ENCODE data around the gene EEF1G. TPM values are rescaled to one million over a fixed set of nuclear protein-coding genes. Genes with fewer than 3 reads are reported as not detected.
"Not testable (repeated sequence)": the region's sequence is repeated elsewhere in the genome, so short reads cannot be mapped to it uniquely, and the experiment has no call there.

The EEF1G gene
- total RNA-seq, 4 donors from 2014 or later, result 781 to 1,253 (median 958) TPM

GRCh38 chr11:62565100-62565802 is 8.4 kb downstream of the EEF1G start:
- H3K36me3 ChIP-seq, result peaks cover 0 to 72% (median 0%) of the 10 kb centered on the region in 3 donors
- peak in 1 of 3 donors; percentile 41 for DNase-seq
- no peak for TF ChIP-seq CTCF (IDR thresholded peaks at IDR 0.05)
- no peak for TF ChIP-seq POLR2A (IDR thresholded peaks at IDR 0.05)
- H3K27ac ChIP-seq, result peak overlapping the region in 2 of 4 donors; percentile 13 to 32
- H3K9me3 ChIP-seq, result no peaks in the 10 kb centered on the region
- no peak overlapping the region for H3K4me3 ChIP-seq
- H3K4me1 ChIP-seq, result peaks cover 0 to 29% (median 4%) of the 10 kb centered on the region in 4 donors
- H3K27me3 ChIP-seq, result no peaks in the 10 kb centered on the region

DNA sequence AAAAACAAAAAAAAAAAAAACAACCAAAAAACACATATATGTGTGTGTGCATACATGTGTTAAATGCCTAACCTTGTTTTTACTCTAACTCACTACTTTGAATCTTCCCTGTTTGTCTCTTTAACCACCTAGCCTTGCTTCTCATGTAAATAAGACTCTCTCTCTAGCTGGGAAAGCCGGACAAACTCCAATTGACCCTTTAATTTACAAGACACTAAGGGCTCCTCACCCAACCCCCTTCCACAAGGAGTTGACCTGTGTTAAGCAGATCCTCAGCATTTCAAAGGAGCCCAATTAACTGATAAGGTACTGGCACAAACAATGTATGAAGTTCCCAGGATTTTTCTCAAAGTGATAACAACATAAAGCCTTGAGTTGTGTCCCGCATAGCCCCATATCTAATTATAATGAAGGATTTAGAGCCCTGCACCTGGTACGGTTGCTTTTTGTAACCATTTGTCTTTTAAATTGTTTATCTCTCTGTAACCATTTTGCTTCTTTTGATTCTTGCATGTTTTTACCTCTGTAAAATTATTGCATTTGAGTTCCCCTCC is 11.9 kb downstream of the EEF1G start:
- not testable (repeated sequence) for DNase-seq, H3K9me3 ChIP-seq, H3K4me3 ChIP-seq, H3K27me3 ChIP-seq
- Histone ChIP-seq H3K4me1 (peaks cover 6 to 42% (median 17%) of the 10 kb centered on the region in 4 donors), H3K36me3 (peaks cover 0 to 54% (median 0%) of the 10 kb centered on the region in 3 donors), H3K27ac (peak overlapping the region in 2 of 4 donors; percentile 39 to 80)

- Histone ChIP-seq H3K36me3 (peaks cover 0 to 46% (median 0%) of the 10 kb centered on the region in 3 donors), H3K4me1 (peaks cover 17 to 53% (median 27%) of the 10 kb centered on the region in 4 donors), H3K27ac (peak overlapping the region; percentile 25 to 80 (median 72)), H3K27me3 (no peaks in the 10 kb centered on the region), H3K4me3 (no peak overlapping the region), H3K9me3 (no peaks in the 10 kb centered on the region)
- TF ChIP-seq POLR2A (IDR thresholded peaks at IDR 0.05), result peak in 1 of 2 donors; percentile 8
- TF ChIP-seq CTCF (IDR thresholded peaks at IDR 0.05), result peak; percentile 44 to 96 (median 88)
- DNase-seq, result peak; percentile 76 to 96 (median 84)
Measured at GRCh38 chr11:62560566-62561103, 13.1 kb downstream of the EEF1G start.

GRCh38 chr11:62559626-62560025 is 14.1 kb downstream of the EEF1G start:
- peak overlapping the region in 3 of 4 donors; percentile 13 to 80 (median 79) for H3K27ac ChIP-seq
- H3K4me3 ChIP-seq, H3K9me3 ChIP-seq, DNase-seq, H3K27me3 ChIP-seq: not testable (repeated sequence)
- peaks cover 0 to 46% (median 0%) of the 10 kb centered on the region in 3 donors for H3K36me3 ChIP-seq
- peaks cover 23 to 54% (median 37%) of the 10 kb centered on the region in 4 donors for H3K4me1 ChIP-seq

- no peaks in the 10 kb centered on the region for H3K9me3 ChIP-seq
- no peak for TF ChIP-seq CTCF (IDR thresholded peaks at IDR 0.05)
- no peak for TF ChIP-seq POLR2A (IDR thresholded peaks at IDR 0.05)
- H3K4me3 ChIP-seq, result no peak overlapping the region
- peaks cover 27 to 58% (median 41%) of the 10 kb centered on the region in 4 donors for H3K4me1 ChIP-seq
- H3K27me3 ChIP-seq, result no peaks in the 10 kb centered on the region
- DNase-seq, result no peak
- H3K36me3 ChIP-seq, result peaks cover 0 to 43% (median 0%) of the 10 kb centered on the region in 3 donors
- peak overlapping the region in 3 of 4 donors; percentile 79 to 90 (median 80) for H3K27ac ChIP-seq
Measured at GRCh38 chr11:62559204-62559603, 14.5 kb downstream of the EEF1G start.

- peak overlapping the region; percentile 48 to 90 (median 77) for H3K27ac ChIP-seq
- TF ChIP-seq POLR2A (IDR thresholded peaks at IDR 0.05) (no peak), CTCF (IDR thresholded peaks at IDR 0.05) (no peak)
- H3K4me1 ChIP-seq, result peaks cover 29 to 63% (median 46%) of the 10 kb centered on the region in 4 donors
- H3K4me3 ChIP-seq, result no peak overlapping the region
- peaks cover 0 to 38% (median 0%) of the 10 kb centered on the region in 3 donors for H3K36me3 ChIP-seq
- DNase-seq, result no peak
- no peaks in the 10 kb centered on the region for H3K9me3 ChIP-seq
- H3K27me3 ChIP-seq, result no peaks in the 10 kb centered on the region
Measured at GRCh38 chr11:62558669-62559068, 15.0 kb downstream of the EEF1G start.

Data from Peyer's patch (tissue), 4 donors.